HepG2 (cell line): ENCODE results near the gene SH2D3A. TPM values are rescaled to one million over a fixed set of nuclear protein-coding genes. Genes with fewer than 3 reads are reported as not detected.

Experiments used
- DMAP1 ChIP-seq: IDR thresholded peaks from 2 replicates; pipeline ENCODE4 v1.6.1; 2016
- FOSL2 ChIP-seq: sonication (generic); formaldehyde crosslinking; IDR thresholded peaks from 2 replicates; pipeline ENCODE4 v1.4.0; 2020; ENCODE audit warnings: missing genetic modification reagents
- FOXM1 ChIP-seq: sonication (generic); formaldehyde crosslinking; IDR thresholded peaks from 2 replicates; pipeline ENCODE4 v1.5.0; 2020; ENCODE audit warnings: missing genetic modification reagents
- KLF15 ChIP-seq: sonication (generic); formaldehyde crosslinking; IDR thresholded peaks from 2 replicates; pipeline ENCODE4 v1.8.1; 2023; ENCODE audit warnings: borderline replicate concordance, mild to moderate bottlenecking, inconsistent platforms, missing genetic modification reagents, mixed read lengths
- MAFF ChIP-seq: IDR thresholded peaks from 2 replicates; pipeline ENCODE4 v1.6.1; 2011; ENCODE audit warnings: low read depth, low read length, improper control_type of control experiment
- MATR3 ChIP-seq: sonication (generic); formaldehyde crosslinking; IDR thresholded peaks from 2 replicates; pipeline ENCODE4 v1.4.0; 2020; ENCODE audit warnings: missing genetic modification reagents
- MIER2 ChIP-seq: IDR thresholded peaks from 2 replicates; pipeline ENCODE4 v1.6.1; 2016; ENCODE audit warnings: missing biosample characterization, missing genetic modification reagents
- MLLT10 ChIP-seq: sonication (generic); formaldehyde crosslinking; IDR thresholded peaks from 2 replicates; pipeline ENCODE4 v1.4.0; 2020; ENCODE audit warnings: missing genetic modification reagents
- PHF5A ChIP-seq: IDR thresholded peaks from one replicate; pipeline ENCODE4 v1.6.1; 2018; ENCODE audit warnings: low read depth, missing genetic modification reagents; ENCODE audit not compliant: unreplicated experiment
- PPARG ChIP-seq: conservative IDR thresholded peaks from 2 replicates; pipeline ENCODE4 v1.6.1; 2016; ENCODE audit warnings: missing biosample characterization, missing genetic modification reagents
- RAD51 ChIP-seq: fragments of 450-650 bp; IDR thresholded peaks from 2 replicates; pipeline ENCODE4 v1.6.1; 2016; ENCODE audit warnings: borderline replicate concordance
- RARA ChIP-seq: IDR thresholded peaks from 2 replicates; pipeline ENCODE4 v1.6.1; 2016; ENCODE audit warnings: missing genetic modification reagents, missing compliant biosample characterization
- REPIN1 ChIP-seq: sonication (generic); formaldehyde crosslinking; IDR thresholded peaks from 2 replicates; pipeline ENCODE4 v1.8.0; 2022; ENCODE audit warnings: missing genetic modification reagents, low read depth, mild to moderate bottlenecking, borderline replicate concordance
- TEAD3 ChIP-seq: optimal IDR thresholded peaks from 2 replicates; pipeline ENCODE3; 2016; ENCODE audit warnings: borderline replicate concordance
- ZBTB37 ChIP-seq: sonication (generic); formaldehyde crosslinking; IDR thresholded peaks from 2 replicates; pipeline ENCODE4 v1.4.0; 2020; ENCODE audit warnings: mild to moderate bottlenecking, missing genetic modification reagents
- ZBTB8A ChIP-seq: sonication (generic); formaldehyde crosslinking; IDR thresholded peaks from 2 replicates; pipeline ENCODE4 v1.4.0; 2020; ENCODE audit warnings: mild to moderate bottlenecking, low read depth, missing genetic modification reagents, borderline replicate concordance
- ZFP1 ChIP-seq: IDR thresholded peaks from 2 replicates; pipeline ENCODE4 v1.6.1; 2016
- ZFP37 ChIP-seq: sonication (generic); formaldehyde crosslinking; IDR thresholded peaks from 2 replicates; pipeline ENCODE4 v1.4.0; 2020; ENCODE audit warnings: missing genetic modification reagents, borderline replicate concordance
- ZNF235 ChIP-seq: sonication (generic); formaldehyde crosslinking; IDR thresholded peaks from 2 replicates; pipeline ENCODE4 v1.8.1; 2023; ENCODE audit warnings: mild to moderate bottlenecking, missing genetic modification reagents, borderline replicate concordance
- ZNF24 ChIP-seq: fragments of 450-650 bp; IDR thresholded peaks from 2 replicates; pipeline ENCODE4 v1.6.1; 2017; ENCODE audit warnings: antibody characterized with exemption, mild to moderate bottlenecking
- ZNF678 ChIP-seq: sonication (generic); formaldehyde crosslinking; IDR thresholded peaks from 2 replicates; pipeline ENCODE4 v1.4.0; 2020; ENCODE audit warnings: mild to moderate bottlenecking, missing genetic modification reagents
- ZNF703 ChIP-seq: sonication (generic); formaldehyde crosslinking; IDR thresholded peaks from 2 replicates; pipeline ENCODE4 v1.5.1; 2020; ENCODE audit warnings: missing genetic modification reagents, mild to moderate bottlenecking, moderate library complexity, borderline replicate concordance
- polyA plus RNA-seq, 8 experiments: library from polyadenylated mRNA; depleted of rRNA in 3 of 8; stranded (reverse) in 7 of 8; unstranded in 1 of 8; fragments of >200 nt; fragmentation: Illumina TruSeq in 4 of 8; extraction: Trizol in 4 of 8; gene quantifications; 2 replicates each; pipeline versions ENCODE4 v1.2.1 to v1.2.3, GENCODE V29; 2011 to 2016; ENCODE audit warnings: low read depth in 4 of 8, missing spikeins in 1 of 8, mixed read lengths in 1 of 8; ENCODE audit not compliant: insufficient read depth in 1 of 8
- total RNA-seq, 5 experiments: library from RNA; depleted of rRNA; stranded (reverse); fragments of >200 nt; fragmentation: Illumina TruSeq; extraction: Trizol; gene quantifications; 2 replicates each; pipeline ENCODE4 v1.2.3, GENCODE V29; 2016; ENCODE audit warnings: low read depth in 1 of 5
- TF ChIP-seq, protein P1 (sequence below): sonication (generic); formaldehyde crosslinking; conservative IDR thresholded peaks from 2 replicates; pipeline ENCODE4 v1.8.0; 2022; ENCODE audit warnings: mild to moderate bottlenecking, moderate library complexity, missing genetic modification reagents
- TF ChIP-seq, protein P2 (sequence below): sonication (generic); formaldehyde crosslinking; IDR thresholded peaks from 2 replicates; pipeline ENCODE4 v1.4.0; 2020; ENCODE audit warnings: low read depth, mild to moderate bottlenecking, missing genetic modification reagents
- TF ChIP-seq, protein P3 (sequence below): sonication (generic); formaldehyde crosslinking; IDR thresholded peaks from 2 replicates; pipeline ENCODE4 v1.4.0; 2020; ENCODE audit warnings: missing genetic modification reagents
- TF ChIP-seq, protein P4 (sequence below): sonication (generic); formaldehyde crosslinking; IDR thresholded peaks from 2 replicates; pipeline ENCODE4 v1.5.0; 2020; ENCODE audit warnings: missing genetic modification reagents, mild to moderate bottlenecking, borderline replicate concordance

The SH2D3A gene
- total and polyA plus RNA-seq, 2 of the 13 experiments (the other 11 are each of a cell fraction or from before 2014, with no cell fraction given) = 1.0 to 2.2 TPM

DNA sequence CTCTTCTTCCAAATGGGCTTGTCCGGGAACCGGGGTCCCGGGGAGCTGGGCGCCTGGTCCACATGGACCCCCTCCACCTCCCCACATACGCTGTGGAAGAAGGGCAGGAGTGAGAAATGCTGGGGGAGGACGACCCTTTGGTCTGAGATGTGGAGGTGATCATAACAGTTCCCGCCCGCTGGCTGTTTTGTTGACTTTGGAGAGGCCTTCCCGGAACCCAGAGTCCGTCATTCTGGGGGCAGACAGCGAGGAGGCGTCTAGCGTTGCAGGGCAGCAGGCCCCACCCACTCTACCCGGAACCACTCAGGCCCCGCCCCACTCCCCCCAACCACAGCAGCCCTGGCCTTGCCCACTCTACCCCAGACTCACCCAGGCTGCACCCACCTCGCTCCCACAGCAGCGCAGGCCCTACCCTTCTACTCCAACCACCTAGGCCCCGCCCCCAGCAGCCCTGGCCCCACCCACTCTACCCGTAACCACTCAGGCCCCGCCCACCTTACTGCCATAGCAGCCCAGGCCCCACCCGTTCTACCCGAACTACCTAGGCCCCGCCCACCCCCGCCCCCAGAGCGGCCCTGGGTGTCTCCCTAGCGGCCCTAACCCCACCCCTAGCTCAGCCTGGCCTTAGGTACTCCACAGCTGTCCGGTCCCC is 37.0 kb downstream of the SH2D3A start (continued):
- TF ChIP-seq, protein P1, sequence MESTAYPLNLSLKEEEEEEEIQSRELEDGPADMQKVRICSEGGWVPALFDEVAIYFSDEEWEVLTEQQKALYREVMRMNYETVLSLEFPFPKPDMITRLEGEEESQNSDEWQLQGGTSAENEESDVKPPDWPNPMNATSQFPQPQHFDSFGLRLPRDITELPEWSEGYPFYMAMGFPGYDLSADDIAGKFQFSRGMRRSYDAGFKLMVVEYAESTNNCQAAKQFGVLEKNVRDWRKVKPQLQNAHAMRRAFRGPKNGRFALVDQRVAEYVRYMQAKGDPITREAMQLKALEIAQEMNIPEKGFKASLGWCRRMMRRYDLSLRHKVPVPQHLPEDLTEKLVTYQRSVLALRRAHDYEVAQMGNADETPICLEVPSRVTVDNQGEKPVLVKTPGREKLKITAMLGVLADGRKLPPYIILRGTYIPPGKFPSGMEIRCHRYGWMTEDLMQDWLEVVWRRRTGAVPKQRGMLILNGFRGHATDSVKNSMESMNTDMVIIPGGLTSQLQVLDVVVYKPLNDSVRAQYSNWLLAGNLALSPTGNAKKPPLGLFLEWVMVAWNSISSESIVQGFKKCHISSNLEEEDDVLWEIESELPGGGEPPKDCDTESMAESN (CRISPR knock-in tag) = no peak
- TF ChIP-seq MIER2 (CRISPR knock-in tag) (no peak), ZNF678 (no peak), PPARG (peak; percentile 58), PHF5A (CRISPR knock-in tag) (no peak), RAD51 (no peak), MAFF (no peak), ZNF703 (no peak), KLF15 (CRISPR knock-in tag) (no peak), MLLT10 (CRISPR knock-in tag) (no peak), FOSL2 (CRISPR knock-in tag) (peak; percentile 78), ZNF235 (CRISPR knock-in tag) (no peak), TEAD3 (CRISPR knock-in tag) (peak; percentile 67), ZBTB8A (CRISPR knock-in tag) (no peak), ZFP37 (no peak), FOXM1 (no peak), RARA (CRISPR knock-in tag) (peak; percentile 89), ZNF24 (no peak), ZBTB37 (CRISPR knock-in tag) (no peak), REPIN1 (CRISPR knock-in tag) (no peak), ZFP1 (no peak), DMAP1 (CRISPR knock-in tag) (no peak), MATR3 (CRISPR knock-in tag) (no peak)
- TF ChIP-seq, protein P2, sequence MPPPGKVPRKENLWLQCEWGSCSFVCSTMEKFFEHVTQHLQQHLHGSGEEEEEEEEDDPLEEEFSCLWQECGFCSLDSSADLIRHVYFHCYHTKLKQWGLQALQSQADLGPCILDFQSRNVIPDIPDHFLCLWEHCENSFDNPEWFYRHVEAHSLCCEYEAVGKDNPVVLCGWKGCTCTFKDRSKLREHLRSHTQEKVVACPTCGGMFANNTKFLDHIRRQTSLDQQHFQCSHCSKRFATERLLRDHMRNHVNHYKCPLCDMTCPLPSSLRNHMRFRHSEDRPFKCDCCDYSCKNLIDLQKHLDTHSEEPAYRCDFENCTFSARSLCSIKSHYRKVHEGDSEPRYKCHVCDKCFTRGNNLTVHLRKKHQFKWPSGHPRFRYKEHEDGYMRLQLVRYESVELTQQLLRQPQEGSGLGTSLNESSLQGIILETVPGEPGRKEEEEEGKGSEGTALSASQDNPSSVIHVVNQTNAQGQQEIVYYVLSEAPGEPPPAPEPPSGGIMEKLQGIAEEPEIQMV = no peak
- TF ChIP-seq, protein P3, sequence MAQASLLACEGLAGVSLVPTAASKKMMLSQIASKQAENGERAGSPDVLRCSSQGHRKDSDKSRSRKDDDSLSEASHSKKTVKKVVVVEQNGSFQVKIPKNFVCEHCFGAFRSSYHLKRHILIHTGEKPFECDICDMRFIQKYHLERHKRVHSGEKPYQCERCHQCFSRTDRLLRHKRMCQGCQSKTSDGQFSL = 0 out of 2 replicates have a peak, but pooled peaks have one; percentile 73
- TF ChIP-seq, protein P4, sequence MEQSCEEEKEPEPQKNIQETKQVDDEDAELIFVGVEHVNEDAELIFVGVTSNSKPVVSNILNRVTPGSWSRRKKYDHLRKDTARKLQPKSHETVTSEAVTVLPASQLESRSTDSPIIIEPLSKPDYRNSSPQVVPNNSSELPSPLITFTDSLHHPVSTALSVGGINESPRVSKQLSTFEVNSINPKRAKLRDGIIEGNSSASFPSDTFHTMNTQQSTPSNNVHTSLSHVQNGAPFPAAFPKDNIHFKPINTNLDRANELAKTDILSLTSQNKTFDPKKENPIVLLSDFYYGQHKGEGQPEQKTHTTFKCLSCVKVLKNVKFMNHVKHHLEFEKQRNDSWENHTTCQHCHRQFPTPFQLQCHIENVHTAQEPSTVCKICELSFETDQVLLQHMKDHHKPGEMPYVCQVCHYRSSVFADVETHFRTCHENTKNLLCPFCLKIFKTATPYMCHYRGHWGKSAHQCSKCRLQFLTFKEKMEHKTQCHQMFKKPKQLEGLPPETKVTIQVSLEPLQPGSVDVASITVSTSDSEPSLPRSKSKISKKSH = no peak
